Parathyroid adenoma (tissue), 2 donors: ENCODE results near the gene CILP.

ENCODE experiments used
- H2AFZ ChIP-seq: fragments of 300-600 bp; sonication (generic); one replicate; pipeline ENCODE4 v1.7.0; 2017; ENCODE audit warnings: antibody characterized with exemption, mild to moderate bottlenecking
- H3K27ac ChIP-seq: fragments of 300-600 bp; sonication (generic); one replicate; pipeline ENCODE4 v1.7.0; 2017
- H3K27me3 ChIP-seq: fragments of 300-600 bp; sonication (generic); one replicate; pipeline ENCODE4 v1.7.0; 2017; ENCODE audit warnings: low read length; ENCODE audit not compliant: control insufficient read depth, insufficient read depth
- H3K36me3 ChIP-seq: fragments of 300-600 bp; sonication (generic); one replicate; pipeline ENCODE4 v1.7.0; 2017; ENCODE audit warnings: low read length; ENCODE audit not compliant: control insufficient read depth, insufficient read depth
- H3K4me1 ChIP-seq: fragments of 300-600 bp; sonication (generic); one replicate; pipeline ENCODE4 v1.7.0; 2017; ENCODE audit warnings: control low read depth
- H3K4me2 ChIP-seq: fragments of 300-600 bp; sonication (generic); one replicate; pipeline ENCODE4 v1.7.0; 2017; ENCODE audit warnings: low read length
- H3K4me3 ChIP-seq: fragments of 300-600 bp; sonication (generic); one replicate; pipeline ENCODE4 v1.7.0; 2017; ENCODE audit warnings: low read depth, low read length
- H3K79me2 ChIP-seq: fragments of 300-600 bp; sonication (generic); one replicate; pipeline ENCODE4 v1.7.0; 2017; ENCODE audit warnings: control low read depth
- H3K9ac ChIP-seq: fragments of 300-600 bp; sonication (generic); one replicate; pipeline ENCODE4 v1.7.0; 2017; ENCODE audit warnings: mild to moderate bottlenecking
- H3K9me3 ChIP-seq: fragments of 300-600 bp; sonication (generic); one replicate; pipeline ENCODE4 v1.7.0; 2017; ENCODE audit warnings: low read length; ENCODE audit not compliant: control insufficient read depth
- TF ChIP-seq, protein P1 (sequence below): fragments of 300-600 bp; sonication (generic); IDR thresholded peaks from one replicate; pipeline ENCODE4 v1.7.0; 2017; ENCODE audit warnings: antibody characterized with exemption, mild to moderate bottlenecking
- donor health status: primary hyperparathyroidism.

Gene CILP

DNA sequence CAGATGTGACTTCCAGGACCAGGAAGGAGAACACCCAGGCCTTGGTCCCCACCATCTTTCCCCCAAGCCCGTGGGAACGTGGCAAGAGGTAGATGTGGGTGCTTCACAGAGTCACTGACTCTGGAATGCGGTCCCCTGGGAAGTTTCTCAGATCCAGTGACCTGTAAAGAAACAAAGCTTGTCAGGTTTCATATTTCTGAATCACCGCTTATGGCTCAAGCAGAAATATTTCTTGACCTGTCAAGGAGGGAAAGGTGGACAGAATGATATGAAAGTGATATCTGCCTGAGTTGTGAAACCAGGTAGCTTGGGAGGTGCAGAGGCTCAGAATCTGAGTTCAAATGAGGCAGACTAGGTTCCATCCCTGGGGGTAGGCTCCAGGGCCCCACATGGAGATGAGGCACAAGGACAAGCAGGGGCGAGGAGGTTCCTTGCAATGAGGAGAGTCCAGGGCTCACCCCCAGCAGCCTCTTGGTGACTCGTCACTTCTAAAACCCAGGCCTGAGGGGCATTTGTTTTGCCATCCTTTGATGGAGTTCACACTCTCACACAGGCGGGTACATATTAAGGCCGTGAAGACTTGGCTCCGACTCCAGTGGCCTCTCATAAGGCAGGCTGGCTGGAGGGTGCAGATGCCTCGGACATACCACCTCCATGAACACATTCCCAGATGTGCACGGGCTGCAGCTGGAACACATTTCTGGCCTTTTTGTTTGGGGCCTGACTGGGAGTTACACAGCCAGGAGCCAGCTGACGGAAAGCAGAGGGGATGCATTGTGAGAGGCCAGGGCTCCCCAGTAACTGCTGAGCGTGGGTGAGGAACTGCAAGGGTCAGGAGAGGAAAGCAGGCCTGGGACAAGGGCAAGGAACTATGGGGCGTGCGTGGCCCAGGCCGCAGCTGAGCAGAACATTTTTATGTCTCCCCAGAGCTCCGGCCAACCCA, 1.3 kb downstream of the CILP start:
- H3K4me2 ChIP-seq = no peak overlapping the region
- no peaks in the 10 kb centered on the region for H3K36me3 ChIP-seq
- no peak overlapping the region for H3K9ac ChIP-seq
- no peak overlapping the region for H3K4me3 ChIP-seq
- H2AFZ ChIP-seq = peak overlapping the region; percentile 33
- TF ChIP-seq, protein P1, sequence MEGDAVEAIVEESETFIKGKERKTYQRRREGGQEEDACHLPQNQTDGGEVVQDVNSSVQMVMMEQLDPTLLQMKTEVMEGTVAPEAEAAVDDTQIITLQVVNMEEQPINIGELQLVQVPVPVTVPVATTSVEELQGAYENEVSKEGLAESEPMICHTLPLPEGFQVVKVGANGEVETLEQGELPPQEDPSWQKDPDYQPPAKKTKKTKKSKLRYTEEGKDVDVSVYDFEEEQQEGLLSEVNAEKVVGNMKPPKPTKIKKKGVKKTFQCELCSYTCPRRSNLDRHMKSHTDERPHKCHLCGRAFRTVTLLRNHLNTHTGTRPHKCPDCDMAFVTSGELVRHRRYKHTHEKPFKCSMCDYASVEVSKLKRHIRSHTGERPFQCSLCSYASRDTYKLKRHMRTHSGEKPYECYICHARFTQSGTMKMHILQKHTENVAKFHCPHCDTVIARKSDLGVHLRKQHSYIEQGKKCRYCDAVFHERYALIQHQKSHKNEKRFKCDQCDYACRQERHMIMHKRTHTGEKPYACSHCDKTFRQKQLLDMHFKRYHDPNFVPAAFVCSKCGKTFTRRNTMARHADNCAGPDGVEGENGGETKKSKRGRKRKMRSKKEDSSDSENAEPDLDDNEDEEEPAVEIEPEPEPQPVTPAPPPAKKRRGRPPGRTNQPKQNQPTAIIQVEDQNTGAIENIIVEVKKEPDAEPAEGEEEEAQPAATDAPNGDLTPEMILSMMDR = no peak
- peaks cover 26% of the 10 kb centered on the region for H3K4me1 ChIP-seq
- H3K27me3 ChIP-seq = no peaks in the 10 kb centered on the region
- H3K79me2 ChIP-seq = no peaks in the 10 kb centered on the region
- no peaks in the 10 kb centered on the region for H3K9me3 ChIP-seq
- H3K27ac ChIP-seq = peak overlapping the region; percentile 62

DNA sequence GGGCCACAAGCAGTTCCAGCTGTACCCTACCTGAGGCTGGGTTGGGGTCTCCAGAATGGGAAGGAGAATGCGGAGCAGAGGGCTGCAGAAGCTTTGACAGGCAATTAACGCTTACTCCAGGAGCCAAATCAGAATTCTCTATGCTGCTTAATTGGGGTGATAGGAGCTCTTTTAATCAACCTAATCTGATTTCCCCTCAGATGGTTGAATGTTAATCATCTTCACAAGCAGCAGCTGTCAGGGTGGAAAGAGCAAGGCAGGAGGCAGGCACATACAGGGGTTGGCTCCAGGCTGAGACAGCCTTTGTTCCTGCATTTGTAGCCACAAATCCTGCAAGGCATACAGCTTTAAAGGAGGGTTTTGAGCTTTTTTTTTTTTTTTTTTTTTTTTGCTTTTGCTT, 2.6 kb downstream of the CILP start:
- H3K4me3 ChIP-seq = no peak overlapping the region
- no peaks in the 10 kb centered on the region for H3K79me2 ChIP-seq
- no peak overlapping the region for H2AFZ ChIP-seq
- no peak overlapping the region for H3K27ac ChIP-seq
- no peak overlapping the region for H3K4me2 ChIP-seq
- TF ChIP-seq, protein P1 = no peak
- no peaks in the 10 kb centered on the region for H3K27me3 ChIP-seq
- H3K36me3 ChIP-seq = no peaks in the 10 kb centered on the region
- no peaks in the 10 kb centered on the region for H3K9me3 ChIP-seq
- H3K9ac ChIP-seq = no peak overlapping the region
- H3K4me1 ChIP-seq = peaks cover 26% of the 10 kb centered on the region

DNA sequence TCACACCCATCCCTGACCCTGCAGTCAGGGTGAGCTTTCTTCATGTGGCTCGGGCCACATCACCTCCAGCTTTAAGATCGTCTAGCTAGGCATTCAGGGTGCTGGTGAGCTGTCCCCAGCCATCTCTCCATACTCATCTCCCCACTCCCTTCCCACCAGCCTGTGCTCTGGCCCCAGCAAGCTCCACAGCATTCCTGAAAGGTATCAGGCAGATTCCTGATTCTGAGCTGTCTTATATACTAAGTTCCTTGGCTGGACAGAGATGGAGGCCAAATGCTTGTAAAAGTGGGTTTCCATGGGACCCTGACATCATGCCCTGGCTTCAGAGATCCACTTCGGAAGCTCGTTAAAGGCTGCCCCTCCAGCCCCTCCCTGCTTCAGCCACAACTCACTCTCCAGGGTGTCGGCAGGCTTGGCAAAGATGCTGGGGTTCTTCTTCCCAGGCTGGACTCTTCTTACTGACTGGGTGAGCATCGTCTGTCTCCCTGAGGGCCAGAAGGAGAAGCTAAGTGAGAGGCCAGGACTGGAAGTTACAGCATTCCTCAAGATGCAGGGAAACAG, 3.9 kb downstream of the CILP start:
- no peak overlapping the region for H3K9ac ChIP-seq
- H3K4me3 ChIP-seq = no peak overlapping the region
- H3K4me1 ChIP-seq = peaks cover 24% of the 10 kb centered on the region
- H3K36me3 ChIP-seq = no peaks in the 10 kb centered on the region
- H3K9me3 ChIP-seq = no peaks in the 10 kb centered on the region
- H2AFZ ChIP-seq = no peak overlapping the region
- no peaks in the 10 kb centered on the region for H3K27me3 ChIP-seq
- no peaks in the 10 kb centered on the region for H3K79me2 ChIP-seq
- TF ChIP-seq, protein P1 = no peak
- H3K27ac ChIP-seq = no peak overlapping the region
- H3K4me2 ChIP-seq = no peak overlapping the region

DNA sequence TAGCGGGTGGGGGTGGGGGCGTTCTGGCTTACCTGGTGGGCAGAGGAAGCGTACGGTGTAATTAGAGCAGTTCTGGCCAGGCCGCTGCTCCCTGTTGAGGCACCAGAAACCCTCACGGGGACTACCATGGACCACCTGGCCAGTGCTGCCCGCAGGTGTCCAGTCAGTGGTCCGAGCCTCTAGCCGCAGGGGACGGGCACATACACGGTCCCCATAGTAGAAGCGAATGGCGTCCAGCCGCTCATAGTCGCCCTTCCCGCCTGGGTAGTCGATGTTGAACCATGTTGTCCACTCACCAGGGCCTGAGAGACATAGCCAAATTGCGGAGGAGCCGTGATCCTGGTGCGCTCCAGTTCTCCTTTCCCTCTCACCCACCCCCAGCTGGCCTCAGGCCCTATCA, 4.5 kb downstream of the CILP start:
- H2AFZ ChIP-seq = no peak overlapping the region
- no peaks in the 10 kb centered on the region for H3K27me3 ChIP-seq
- H3K4me2 ChIP-seq = no peak overlapping the region
- TF ChIP-seq, protein P1 = no peak
- no peak overlapping the region for H3K4me3 ChIP-seq
- H3K4me1 ChIP-seq = peaks cover 18% of the 10 kb centered on the region
- H3K9ac ChIP-seq = no peak overlapping the region
- H3K36me3 ChIP-seq = no peaks in the 10 kb centered on the region
- H3K9me3 ChIP-seq = no peaks in the 10 kb centered on the region
- no peaks in the 10 kb centered on the region for H3K79me2 ChIP-seq
- H3K27ac ChIP-seq = no peak overlapping the region
